ENCODE data around the gene TLK2.

- TF ChIP-seq CTCF (IDR thresholded peaks at IDR 0.05) (no peak), POLR2A (IDR thresholded peaks at IDR 0.05) (no peak)
These were observed 162.5 kb downstream of the TLK2 start for GRCh38 chr17:62641153-62641552.
